ENCODE measurements around the gene THUMPD3. TPM values are rescaled to one million over a fixed set of nuclear protein-coding genes. Genes with fewer than 3 reads are reported as not detected.

THUMPD3 gene
- polyA plus RNA-seq, 3 donors, result 10.2 to 13.1 (median 11.5) TPM

- Mint-ChIP-seq H3K27ac (peak overlapping the region in 1 of 7 donors; percentile 12), H3K4me1 (peaks cover 54% of the 10 kb centered on the region), H3K4me3 (no peak overlapping the region), H3K36me3 (no peaks in the 10 kb centered on the region), H3K9me3 (peaks cover 0 to 2% (median 0%) of the 10 kb centered on the region in 7 donors), H3K27me3 (ENCODE audit: low read depth in 3 of 3) (peaks cover 0 to 1% (median 0%) of the 10 kb centered on the region in 3 donors)
- Histone ChIP-seq H3K4me1 (ENCODE audit: control insufficient read depth in 1 of 2, insufficient read depth in 2 of 2, low read length in 2 of 2) (peaks cover 16 to 42% of the 10 kb centered on the region in 2 donors), H4K20me1 (ENCODE audit: insufficient read depth, low read length) (peaks cover 72% of the 10 kb centered on the region), H3K4me2 (replicated peaks; ENCODE audit: extremely low read depth, low read length, poor library complexity, severe bottlenecking) (no peak overlapping the region), H3K9me3 (replicated peaks in 1 of 2; ENCODE audit: control insufficient read depth in 1 of 2, insufficient read depth in 1 of 2, low read length in 2 of 2) (no peaks in the 10 kb centered on the region), H3K9ac (ENCODE audit: insufficient read depth, low read length, poor library complexity, severe bottlenecking) (no peak overlapping the region), H3K79me2 (ENCODE audit: insufficient read depth, low read length) (peaks cover 94% of the 10 kb centered on the region), H3K27ac (ENCODE audit: low read depth in 1 of 2, low read length in 2 of 2) (peak overlapping the region in 1 of 2 donors; percentile 42), H3K36me3 (replicated peaks in 1 of 2; ENCODE audit: control insufficient read depth in 1 of 2, insufficient read depth in 2 of 2, low read length in 2 of 2) (no peaks in the 10 kb centered on the region), H2AFZ (ENCODE audit: insufficient read depth, low read depth, low read length, poor library complexity, severe bottlenecking) (no peak overlapping the region), H3K4me3 (replicated peaks in 1 of 3; ENCODE audit: low read depth in 2 of 3, low read length in 3 of 3) (no peak overlapping the region), H3K27me3 (ENCODE audit: control insufficient read depth in 2 of 2, insufficient read depth in 2 of 2, low read length in 2 of 2) (no peaks in the 10 kb centered on the region)
- no peak for TF ChIP-seq CTCF (IDR thresholded peaks at IDR 0.05)
- DNase-seq, result no peak
- no CpG with 5 or more reads among the region's 4 CpGs for WGBS (ENCODE audit: insufficient coverage)
- intact Hi-C loops (cut with micrococcal nuclease), result no loop called here
Observed at GRCh38 chr3:9401986-9402385, 39.1 kb downstream of the THUMPD3 start.

- no peaks in the 10 kb centered on the region for H3K36me3 Mint-ChIP-seq
- H3K9me3 ChIP-seq (replicated peaks in 1 of 2; ENCODE audit: control insufficient read depth in 1 of 2, insufficient read depth in 1 of 2, low read length in 2 of 2), result no peaks in the 10 kb centered on the region
- peaks cover 16 to 42% of the 10 kb centered on the region in 2 donors for H3K4me1 ChIP-seq (ENCODE audit: control insufficient read depth in 1 of 2, insufficient read depth in 2 of 2, low read length in 2 of 2)
- H3K27ac ChIP-seq (ENCODE audit: low read depth in 1 of 2, low read length in 2 of 2), result peak overlapping the region in 1 of 2 donors; percentile 42
- no peak for DNase-seq
- H3K4me1 Mint-ChIP-seq, result peaks cover 58% of the 10 kb centered on the region
- intact Hi-C loops (cut with micrococcal nuclease), result no loop called here
- H4K20me1 ChIP-seq (ENCODE audit: insufficient read depth, low read length), result peaks cover 78% of the 10 kb centered on the region
- no peak overlapping the region for H3K4me3 ChIP-seq (replicated peaks in 1 of 3; ENCODE audit: low read depth in 2 of 3, low read length in 3 of 3)
- peaks cover 0 to 1% (median 0%) of the 10 kb centered on the region in 3 donors for H3K27me3 Mint-ChIP-seq (ENCODE audit: low read depth in 3 of 3)
- no CpG with 5 or more reads among the region's 3 CpGs for WGBS (ENCODE audit: insufficient coverage)
- no peak overlapping the region for H3K9ac ChIP-seq (ENCODE audit: insufficient read depth, low read length, poor library complexity, severe bottlenecking)
- no peak overlapping the region for H3K4me3 Mint-ChIP-seq
- no peaks in the 10 kb centered on the region for H3K36me3 ChIP-seq (replicated peaks in 1 of 2; ENCODE audit: control insufficient read depth in 1 of 2, insufficient read depth in 2 of 2, low read length in 2 of 2)
- no peaks in the 10 kb centered on the region for H3K27me3 ChIP-seq (ENCODE audit: control insufficient read depth in 2 of 2, insufficient read depth in 2 of 2, low read length in 2 of 2)
- H3K4me2 ChIP-seq (replicated peaks; ENCODE audit: extremely low read depth, low read length, poor library complexity, severe bottlenecking), result no peak overlapping the region
- TF ChIP-seq CTCF (IDR thresholded peaks at IDR 0.05), result no peak
- H3K79me2 ChIP-seq (ENCODE audit: insufficient read depth, low read length), result peaks cover 100% of the 10 kb centered on the region
- H3K9me3 Mint-ChIP-seq, result no peaks in the 10 kb centered on the region
- H2AFZ ChIP-seq (ENCODE audit: insufficient read depth, low read depth, low read length, poor library complexity, severe bottlenecking), result no peak overlapping the region
- peak overlapping the region in 5 of 7 donors; percentile 1 to 59 (median 20) for H3K27ac Mint-ChIP-seq
Observed at GRCh38 chr3:9402410-9403228, 39.8 kb downstream of the THUMPD3 start.
